ENCODE data around the gene RAP1B. TPM values are rescaled to one million over a fixed set of nuclear protein-coding genes. Genes with fewer than 3 reads are reported as not detected.

RAP1B gene
- polyA plus RNA-seq, 4 donors = 106 to 271 (median 130) TPM

- Histone ChIP-seq H3K27ac (ENCODE audit: low read depth in 1 of 3, low read length in 2 of 3) (no peak overlapping the region), H3K9me3 (ENCODE audit: control insufficient read depth in 2 of 2, insufficient read depth in 1 of 2, low read depth in 1 of 2, low read length in 1 of 2) (peaks cover 0 to 13% of the 10 kb centered on the region in 2 donors), H3K4me3 (ENCODE audit: low read depth in 1 of 3, low read length in 3 of 3) (no peak overlapping the region), H3K27me3 (ENCODE audit: control insufficient read depth in 3 of 3, insufficient read depth in 3 of 3, low read length in 3 of 3) (no peaks in the 10 kb centered on the region), H3K4me1 (ENCODE audit: control insufficient read depth in 3 of 3, insufficient read depth in 2 of 3, low read depth in 1 of 3, low read length in 2 of 3) (no peaks in the 10 kb centered on the region), H3K36me3 (ENCODE audit: control insufficient read depth in 3 of 3, insufficient read depth in 2 of 3, low read depth in 1 of 3, low read length in 3 of 3) (no peaks in the 10 kb centered on the region)
- FAIRE-seq (no peak), DNase-seq (no peak)
- 92 to 96% (median 94%) methylated on average over 4 of the region's 4 CpGs for WGBS, 3 donors
These were observed 15.5 kb upstream of the RAP1B start for GRCh38 chr12:68595241-68595640.

DNA sequence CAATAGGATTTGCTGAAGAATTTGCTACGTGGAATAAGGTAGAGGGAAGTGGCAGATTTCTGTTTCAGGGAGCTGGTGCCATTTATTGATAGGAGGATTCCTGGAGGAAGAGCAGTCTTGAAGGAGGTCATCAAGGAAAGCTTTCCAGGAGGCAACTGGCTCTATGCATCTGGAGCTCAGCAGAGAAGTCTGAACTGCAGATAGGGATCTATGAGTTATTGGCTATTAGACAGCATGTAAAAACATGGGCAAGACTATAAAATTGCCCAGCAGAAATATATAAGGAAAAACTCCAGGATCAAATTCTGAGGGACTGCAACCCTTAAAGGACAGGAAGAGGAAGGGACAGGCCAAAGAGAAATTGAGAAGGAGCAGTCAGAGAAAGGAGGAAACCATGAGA is 8.9 kb upstream of the RAP1B start:
- H3K27me3 ChIP-seq (ENCODE audit: control insufficient read depth in 3 of 3, insufficient read depth in 3 of 3, low read length in 3 of 3) = no peaks in the 10 kb centered on the region
- WGBS, 3 donors = 48 to 62% (median 59%) methylated on average over 1 of the region's 1 CpG
- DNase-seq (no peak), FAIRE-seq (no peak)
- H3K4me3 ChIP-seq (ENCODE audit: low read depth in 1 of 3, low read length in 3 of 3) = no peak overlapping the region
- H3K4me1 ChIP-seq (ENCODE audit: control insufficient read depth in 3 of 3, insufficient read depth in 2 of 3, low read depth in 1 of 3, low read length in 2 of 3) = no peaks in the 10 kb centered on the region
- H3K9me3 ChIP-seq (ENCODE audit: control insufficient read depth in 2 of 2, insufficient read depth in 1 of 2, low read depth in 1 of 2, low read length in 1 of 2) = no peaks in the 10 kb centered on the region
- no peaks in the 10 kb centered on the region for H3K36me3 ChIP-seq (ENCODE audit: control insufficient read depth in 3 of 3, insufficient read depth in 2 of 3, low read depth in 1 of 3, low read length in 3 of 3)
- H3K27ac ChIP-seq (ENCODE audit: low read depth in 1 of 3, low read length in 2 of 3) = no peak overlapping the region

GRCh38 chr12:68602720-68603119 is 8.0 kb upstream of the RAP1B start:
- H3K36me3 ChIP-seq (ENCODE audit: control insufficient read depth in 3 of 3, insufficient read depth in 2 of 3, low read depth in 1 of 3, low read length in 3 of 3) = no peaks in the 10 kb centered on the region
- H3K4me1 ChIP-seq (ENCODE audit: control insufficient read depth in 3 of 3, insufficient read depth in 2 of 3, low read depth in 1 of 3, low read length in 2 of 3) = no peaks in the 10 kb centered on the region
- H3K9me3 ChIP-seq (ENCODE audit: control insufficient read depth in 2 of 2, insufficient read depth in 1 of 2, low read depth in 1 of 2, low read length in 1 of 2) = no peaks in the 10 kb centered on the region
- no peak overlapping the region for H3K27ac ChIP-seq (ENCODE audit: low read depth in 1 of 3, low read length in 2 of 3)
- FAIRE-seq (no peak), DNase-seq (no peak)
- WGBS, 3 donors = 92 to 97% (median 93%) methylated on average over 6 of the region's 6 CpGs
- H3K27me3 ChIP-seq (ENCODE audit: control insufficient read depth in 3 of 3, insufficient read depth in 3 of 3, low read length in 3 of 3) = no peaks in the 10 kb centered on the region
- no peak overlapping the region for H3K4me3 ChIP-seq (ENCODE audit: low read depth in 1 of 3, low read length in 3 of 3)

GRCh38 chr12:68608191-68608590 is 2.5 kb upstream of the RAP1B start:
- FAIRE-seq (no peak), DNase-seq (no peak)
- WGBS, 3 donors = 58 to 74% (median 73%) methylated on average over 2 of the region's 2 CpGs
- H3K36me3 ChIP-seq (ENCODE audit: control insufficient read depth in 3 of 3, insufficient read depth in 2 of 3, low read depth in 1 of 3, low read length in 3 of 3) = peaks cover 0 to 4% (median 0%) of the 10 kb centered on the region in 3 donors
- no peaks in the 10 kb centered on the region for H3K9me3 ChIP-seq (ENCODE audit: control insufficient read depth in 2 of 2, insufficient read depth in 1 of 2, low read depth in 1 of 2, low read length in 1 of 2)
- H3K4me1 ChIP-seq (ENCODE audit: control insufficient read depth in 3 of 3, insufficient read depth in 2 of 3, low read depth in 1 of 3, low read length in 2 of 3) = peaks cover 0 to 6% (median 0%) of the 10 kb centered on the region in 3 donors
- no peak overlapping the region for H3K27ac ChIP-seq (ENCODE audit: low read depth in 1 of 3, low read length in 2 of 3)
- no peaks in the 10 kb centered on the region for H3K27me3 ChIP-seq (ENCODE audit: control insufficient read depth in 3 of 3, insufficient read depth in 3 of 3, low read length in 3 of 3)
- H3K4me3 ChIP-seq (ENCODE audit: low read depth in 1 of 3, low read length in 3 of 3) = no peak overlapping the region

- DNase-seq (peak in 1 of 2 donors; percentile 19), FAIRE-seq (no peak)
- peak overlapping the region; percentile 78 to 100 (median 83) for H3K27ac ChIP-seq (ENCODE audit: low read depth in 1 of 3, low read length in 2 of 3)
- no peaks in the 10 kb centered on the region for H3K27me3 ChIP-seq (ENCODE audit: control insufficient read depth in 3 of 3, insufficient read depth in 3 of 3, low read length in 3 of 3)
- peaks cover 3 to 8% (median 6%) of the 10 kb centered on the region in 3 donors for H3K4me1 ChIP-seq (ENCODE audit: control insufficient read depth in 3 of 3, insufficient read depth in 2 of 3, low read depth in 1 of 3, low read length in 2 of 3)
- H3K9me3 ChIP-seq (ENCODE audit: control insufficient read depth in 2 of 2, insufficient read depth in 1 of 2, low read depth in 1 of 2, low read length in 1 of 2) = no peaks in the 10 kb centered on the region
- H3K36me3 ChIP-seq (ENCODE audit: control insufficient read depth in 3 of 3, insufficient read depth in 2 of 3, low read depth in 1 of 3, low read length in 3 of 3) = peaks cover 0 to 6% (median 0%) of the 10 kb centered on the region in 3 donors
- peak overlapping the region; percentile 57 to 100 (median 93) for H3K4me3 ChIP-seq (ENCODE audit: low read depth in 1 of 3, low read length in 3 of 3)
- WGBS, 3 donors = 2 to 8% (median 6%) methylated on average over 11 of the region's 11 CpGs
These were observed 715 bp upstream of the RAP1B start for GRCh38 chr12:68609998-68610369.

- 0 to 1% (median 0%) methylated on average over 29 to 72 of the region's 72 CpGs for WGBS, 3 donors
- peaks cover 0 to 8% (median 0%) of the 10 kb centered on the region in 3 donors for H3K36me3 ChIP-seq (ENCODE audit: control insufficient read depth in 3 of 3, insufficient read depth in 2 of 3, low read depth in 1 of 3, low read length in 3 of 3)
- peak overlapping the region; percentile 95 to 100 (median 99) for H3K27ac ChIP-seq (ENCODE audit: low read depth in 1 of 3, low read length in 2 of 3)
- H3K4me1 ChIP-seq (ENCODE audit: control insufficient read depth in 3 of 3, insufficient read depth in 2 of 3, low read depth in 1 of 3, low read length in 2 of 3) = peaks cover 3 to 10% (median 6%) of the 10 kb centered on the region in 3 donors
- peak overlapping the region; percentile 80 to 100 (median 93) for H3K4me3 ChIP-seq (ENCODE audit: low read depth in 1 of 3, low read length in 3 of 3)
- FAIRE-seq = no peak
- no peaks in the 10 kb centered on the region for H3K27me3 ChIP-seq (ENCODE audit: control insufficient read depth in 3 of 3, insufficient read depth in 3 of 3, low read length in 3 of 3)
- peak; percentile 63 to 74 for DNase-seq
- no peaks in the 10 kb centered on the region for H3K9me3 ChIP-seq (ENCODE audit: control insufficient read depth in 2 of 2, insufficient read depth in 1 of 2, low read depth in 1 of 2, low read length in 1 of 2)
These were observed 551 bp downstream of the RAP1B start for GRCh38 chr12:68611094-68611805.

DNA sequence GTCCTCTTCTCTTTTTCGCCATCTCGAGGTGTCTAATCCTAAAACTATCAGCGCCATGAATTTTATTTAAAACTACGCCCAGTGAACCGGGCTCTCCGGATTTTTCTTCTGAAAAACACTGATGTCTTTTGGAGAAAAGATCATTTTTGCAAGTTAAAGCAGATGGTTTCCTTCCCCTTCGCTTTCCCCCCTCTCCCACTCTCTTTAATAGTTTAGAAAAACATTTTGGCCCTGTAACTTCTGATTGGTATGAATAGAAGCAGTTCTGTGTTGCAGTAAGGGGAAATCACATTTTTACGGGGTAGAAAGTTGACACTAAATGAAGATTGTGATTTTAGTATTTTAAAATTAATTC is 1.1 kb downstream of the RAP1B start:
- Histone ChIP-seq H3K9me3 (ENCODE audit: control insufficient read depth in 2 of 2, insufficient read depth in 1 of 2, low read depth in 1 of 2, low read length in 1 of 2) (no peaks in the 10 kb centered on the region), H3K36me3 (ENCODE audit: control insufficient read depth in 3 of 3, insufficient read depth in 2 of 3, low read depth in 1 of 3, low read length in 3 of 3) (peaks cover 0 to 13% (median 0%) of the 10 kb centered on the region in 3 donors), H3K27me3 (ENCODE audit: control insufficient read depth in 3 of 3, insufficient read depth in 3 of 3, low read length in 3 of 3) (no peaks in the 10 kb centered on the region), H3K27ac (ENCODE audit: low read depth in 1 of 3, low read length in 2 of 3) (peak overlapping the region; percentile 95 to 100 (median 99)), H3K4me3 (ENCODE audit: low read depth in 1 of 3, low read length in 3 of 3) (peak overlapping the region; percentile 80 to 100 (median 93)), H3K4me1 (ENCODE audit: control insufficient read depth in 3 of 3, insufficient read depth in 2 of 3, low read depth in 1 of 3, low read length in 2 of 3) (peaks cover 3 to 10% (median 6%) of the 10 kb centered on the region in 3 donors)
- DNase-seq (no peak), FAIRE-seq (no peak)
- WGBS, 3 donors = 0 to 1% (median 1%) methylated on average over 8 of the region's 8 CpGs

GRCh38 chr12:68612202-68612601 is 1.5 kb downstream of the RAP1B start:
- H3K36me3 ChIP-seq (ENCODE audit: control insufficient read depth in 3 of 3, insufficient read depth in 2 of 3, low read depth in 1 of 3, low read length in 3 of 3) = peaks cover 0 to 13% (median 0%) of the 10 kb centered on the region in 3 donors
- H3K27me3 ChIP-seq (ENCODE audit: control insufficient read depth in 3 of 3, insufficient read depth in 3 of 3, low read length in 3 of 3) = no peaks in the 10 kb centered on the region
- H3K9me3 ChIP-seq (ENCODE audit: control insufficient read depth in 2 of 2, insufficient read depth in 1 of 2, low read depth in 1 of 2, low read length in 1 of 2) = no peaks in the 10 kb centered on the region
- peak overlapping the region in 2 of 3 donors; percentile 80 to 100 for H3K4me3 ChIP-seq (ENCODE audit: low read depth in 1 of 3, low read length in 3 of 3)
- peak overlapping the region; percentile 80 to 99 (median 95) for H3K27ac ChIP-seq (ENCODE audit: low read depth in 1 of 3, low read length in 2 of 3)
- DNase-seq = peak; percentile 58 to 82
- H3K4me1 ChIP-seq (ENCODE audit: control insufficient read depth in 3 of 3, insufficient read depth in 2 of 3, low read depth in 1 of 3, low read length in 2 of 3) = peaks cover 3 to 10% (median 6%) of the 10 kb centered on the region in 3 donors
- FAIRE-seq = no peak
- WGBS, 3 donors = 0 to 3% (median 1%) methylated on average over 5 of the region's 5 CpGs

Measured in small intestine (tissue), 7 donors.